Ecto neural progenitor cell (in vitro differentiated cells): ENCODE measurements around the gene POU2F3.
A peak's percentile ranks its signal among the peaks of the same experiment; 100 is the strongest.

Experiments
- DNase-seq: peaks from one replicate; pipeline ENCODE4 v3.0.0-alpha.2; 2018; ENCODE audit warnings: low spot score

The POU2F3 gene

DNA sequence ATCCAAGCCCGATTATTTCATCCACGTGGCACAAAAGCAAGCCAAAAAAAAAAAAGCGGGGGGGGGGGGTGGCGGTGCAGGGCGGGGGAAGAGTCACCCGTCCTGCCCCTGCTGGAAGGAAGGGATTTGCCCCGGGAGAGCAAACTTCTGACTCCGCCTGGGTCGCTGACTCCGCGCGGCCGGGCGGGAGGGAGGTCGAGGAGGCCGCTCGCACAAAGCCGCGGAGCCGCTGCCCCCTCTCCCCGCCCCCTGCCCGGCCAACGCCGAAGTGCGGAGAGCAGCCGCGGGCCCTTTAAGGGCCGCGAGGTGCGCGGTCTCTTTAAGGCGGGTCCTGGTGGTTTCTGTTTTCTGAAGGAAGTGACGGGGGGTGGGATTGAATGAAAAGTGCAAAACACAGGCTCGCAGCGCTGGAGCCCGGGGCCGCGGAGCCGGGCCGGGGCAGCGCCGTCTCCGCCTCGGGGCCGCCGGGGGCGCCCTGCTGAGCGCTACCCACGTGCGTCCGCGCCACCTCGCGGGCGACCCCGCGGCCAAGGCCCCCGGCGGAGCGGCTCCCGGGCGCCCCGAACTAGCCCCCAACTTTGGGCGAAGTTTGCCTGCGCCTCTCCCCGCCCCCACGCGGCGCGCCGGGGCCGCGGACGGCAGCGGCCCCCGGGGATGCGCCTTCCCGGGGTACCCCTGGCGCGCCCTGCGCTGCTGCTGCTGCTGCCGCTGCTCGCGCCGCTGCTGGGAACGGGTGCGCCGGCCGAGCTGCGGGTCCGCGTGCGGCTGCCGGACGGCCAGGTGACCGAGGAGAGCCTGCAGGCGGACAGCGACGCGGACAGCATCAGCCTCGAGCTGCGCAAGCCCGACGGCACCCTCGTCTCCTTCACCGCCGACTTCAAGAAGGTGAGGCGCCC is 29.1 kb upstream of the POU2F3 start, which contains the start of gene OAF:
Gene OAF, plus strand, starts transcription at position 407 of the 896 bp plus-strand sequence. Its CDS starts 248 bp downstream, at position 655.
- DNase-seq: peak; percentile 90

DNA sequence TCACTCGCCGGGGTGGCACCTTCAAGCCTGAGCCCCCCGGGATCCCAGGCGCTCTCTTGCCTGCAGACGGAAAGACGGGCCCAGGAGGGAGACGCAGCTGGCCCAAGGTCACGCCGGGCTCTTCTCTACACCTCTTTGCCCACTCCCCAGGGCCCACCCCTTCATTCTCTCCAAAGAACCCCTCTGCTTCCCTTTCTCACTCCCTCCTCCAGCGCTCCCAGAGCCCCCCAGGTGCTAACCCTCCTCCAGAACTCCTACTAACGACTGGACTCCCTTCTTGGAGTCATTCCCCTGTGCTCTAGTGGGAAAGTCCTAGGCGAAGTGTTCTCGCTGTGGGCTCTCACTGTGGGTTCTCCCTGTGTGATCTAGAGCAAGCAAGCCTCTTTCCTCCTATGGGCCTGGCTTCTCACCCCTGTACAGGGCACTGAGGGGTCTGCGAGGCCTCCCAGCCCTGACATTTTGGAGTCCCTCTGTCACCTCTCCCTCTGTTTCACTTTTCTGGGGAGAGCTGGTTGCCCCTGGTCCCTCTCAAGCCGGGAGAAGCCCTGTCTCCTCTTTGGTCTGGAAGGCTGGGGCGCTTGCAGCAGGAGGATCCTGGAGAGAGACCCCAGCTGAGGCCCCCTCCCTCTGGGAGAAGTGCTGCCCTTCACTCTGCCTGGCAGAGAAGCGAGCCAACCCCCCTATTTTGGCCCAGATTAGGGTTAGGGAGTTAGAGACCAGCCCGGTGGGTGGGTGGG is 28.2 kb upstream of the POU2F3 start:
- no peak for DNase-seq

DNA sequence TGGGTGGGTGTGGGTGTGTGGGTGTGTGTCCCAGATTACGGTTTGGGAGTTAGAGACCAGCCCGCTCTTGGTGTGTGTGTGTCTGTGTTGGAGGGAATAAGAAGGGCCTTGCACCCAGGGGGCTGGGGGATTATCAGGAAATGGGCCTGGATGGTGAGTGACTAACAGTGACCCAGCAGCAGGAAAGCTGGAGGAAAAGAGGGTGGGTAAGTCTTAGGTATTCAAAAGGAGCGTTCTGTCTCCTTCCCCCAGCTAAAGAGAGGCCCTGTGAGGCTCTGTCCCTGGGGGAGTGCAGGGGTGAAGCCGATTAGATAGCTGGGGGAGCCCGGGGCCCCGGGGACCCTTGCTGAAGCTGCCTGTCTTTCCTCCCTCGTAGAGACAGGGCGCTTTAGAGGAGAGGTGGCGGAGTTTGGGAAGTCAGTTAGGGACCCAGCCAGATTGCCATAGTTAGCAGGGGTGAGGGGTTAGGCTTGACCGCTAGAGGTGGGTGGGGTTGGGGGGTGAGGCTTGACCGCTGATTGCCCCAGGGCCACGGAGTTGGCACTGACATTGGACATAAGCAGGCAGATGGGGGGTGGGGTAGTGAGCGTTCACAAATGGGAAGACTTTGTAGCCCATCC is 27.6 kb upstream of the POU2F3 start:
- DNase-seq: no peak

DNA sequence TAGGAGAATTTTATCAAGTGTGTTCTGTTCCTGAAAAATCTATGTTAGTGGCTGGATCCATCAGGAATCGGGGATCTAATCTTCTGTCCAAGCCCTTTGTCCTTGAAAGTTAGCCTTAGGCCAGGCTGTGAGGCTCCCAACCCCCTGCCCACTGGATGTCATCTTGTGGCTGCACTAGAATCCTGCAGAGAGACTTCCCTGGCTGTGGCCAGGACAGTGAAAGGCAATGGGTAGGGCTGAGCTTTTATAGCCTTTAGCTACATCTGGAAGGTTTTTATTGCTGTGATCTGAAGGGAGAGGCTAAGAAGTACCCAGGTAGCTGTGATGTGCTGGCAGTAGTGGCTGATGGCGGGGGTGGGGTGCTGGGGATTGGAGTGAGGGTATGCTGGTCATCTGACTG is 27.0 kb upstream of the POU2F3 start:
- DNase-seq: no peak

DNA sequence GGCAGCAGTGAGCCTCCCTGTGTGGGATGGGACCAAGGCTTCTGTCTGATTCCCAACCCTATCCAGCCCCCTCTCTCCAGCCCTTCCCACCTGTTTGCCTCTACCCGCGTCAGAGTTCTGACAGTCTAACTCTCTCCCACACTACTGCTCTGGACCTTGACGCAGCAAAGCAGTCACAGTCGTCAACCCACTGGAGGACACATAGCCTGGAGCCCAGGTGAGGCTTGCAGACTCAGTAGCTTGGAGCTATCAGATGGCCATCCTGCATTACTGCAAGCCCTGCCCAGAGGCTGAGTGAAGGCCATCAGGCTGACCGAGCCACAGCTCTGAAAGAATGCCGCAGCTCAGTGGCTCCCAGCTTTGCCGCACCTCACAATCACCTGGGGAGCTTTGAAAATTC is 25.4 kb upstream of the POU2F3 start:
- DNase-seq: no peak

DNA sequence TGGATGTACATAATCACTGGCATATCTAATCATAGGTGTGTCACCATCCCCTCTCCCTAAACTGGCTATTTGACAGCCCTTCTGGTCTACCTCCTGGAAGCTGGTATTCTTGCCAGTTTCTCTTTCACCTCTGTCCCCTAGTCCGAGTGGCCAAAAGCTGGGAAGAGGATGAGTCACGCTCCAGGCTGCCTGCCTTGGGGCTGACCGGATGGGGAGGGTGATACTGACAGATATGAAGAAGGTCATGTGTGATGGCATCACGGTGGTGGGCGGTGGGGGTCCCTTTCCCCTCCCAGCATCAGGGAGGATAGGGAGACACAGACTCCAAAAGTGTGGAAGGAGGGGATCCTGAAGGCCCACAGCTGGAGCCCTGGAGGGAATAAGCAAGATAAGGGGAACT is 24.3 kb upstream of the POU2F3 start:
- no peak for DNase-seq

DNA sequence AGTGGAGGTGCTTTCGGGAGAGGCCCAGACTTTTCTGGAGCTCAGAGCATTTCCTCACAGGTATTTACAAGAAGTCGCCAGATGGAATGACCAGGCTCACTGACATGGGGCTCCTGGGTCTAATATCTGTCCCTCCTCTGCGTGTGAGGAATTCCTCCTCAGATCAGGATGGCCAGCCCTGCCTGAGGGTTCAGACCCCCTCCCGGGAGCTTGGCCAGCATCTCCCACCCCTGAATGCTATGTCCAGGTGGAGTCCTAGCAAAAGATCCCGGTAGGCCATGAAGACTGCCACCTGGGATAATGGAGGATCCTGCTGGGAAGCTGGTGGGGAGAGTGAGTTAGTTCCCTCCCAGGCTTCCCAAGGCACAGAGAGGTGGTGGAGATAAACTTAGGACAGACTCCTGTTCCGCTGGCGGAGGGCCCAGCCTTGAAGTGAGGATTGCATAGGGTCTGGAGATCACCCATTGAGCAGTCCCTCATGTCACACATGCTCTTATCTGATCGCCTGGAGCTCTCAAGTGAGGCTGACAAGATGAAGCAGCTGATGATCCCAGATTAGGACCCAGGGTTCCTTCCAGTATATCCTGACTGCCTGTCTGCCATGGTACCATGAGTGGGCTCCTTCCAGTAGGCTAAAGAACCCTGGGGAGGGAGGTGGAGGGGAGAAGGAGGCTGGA is 23.4 kb upstream of the POU2F3 start:
- DNase-seq: no peak

DNA sequence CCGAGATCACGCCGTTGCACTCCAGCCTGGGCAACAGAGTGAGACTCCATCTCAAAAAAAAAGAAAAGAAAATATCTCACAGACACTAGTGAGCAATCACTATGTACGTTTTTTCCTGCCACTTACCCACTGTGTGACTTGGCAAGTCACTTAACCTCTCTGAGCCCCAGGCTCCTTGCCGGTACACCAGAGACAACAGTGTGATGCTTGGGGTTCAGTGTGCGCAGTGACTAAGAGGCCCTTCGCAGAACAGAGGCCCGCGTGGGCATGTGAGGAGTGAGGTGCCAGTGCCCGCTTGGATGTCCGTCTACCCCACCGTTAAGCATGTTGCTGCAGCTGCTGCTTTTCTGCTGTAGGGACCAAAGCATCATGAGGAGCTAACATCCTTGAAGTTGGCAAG is 22.4 kb upstream of the POU2F3 start:
- no peak for DNase-seq

DNA sequence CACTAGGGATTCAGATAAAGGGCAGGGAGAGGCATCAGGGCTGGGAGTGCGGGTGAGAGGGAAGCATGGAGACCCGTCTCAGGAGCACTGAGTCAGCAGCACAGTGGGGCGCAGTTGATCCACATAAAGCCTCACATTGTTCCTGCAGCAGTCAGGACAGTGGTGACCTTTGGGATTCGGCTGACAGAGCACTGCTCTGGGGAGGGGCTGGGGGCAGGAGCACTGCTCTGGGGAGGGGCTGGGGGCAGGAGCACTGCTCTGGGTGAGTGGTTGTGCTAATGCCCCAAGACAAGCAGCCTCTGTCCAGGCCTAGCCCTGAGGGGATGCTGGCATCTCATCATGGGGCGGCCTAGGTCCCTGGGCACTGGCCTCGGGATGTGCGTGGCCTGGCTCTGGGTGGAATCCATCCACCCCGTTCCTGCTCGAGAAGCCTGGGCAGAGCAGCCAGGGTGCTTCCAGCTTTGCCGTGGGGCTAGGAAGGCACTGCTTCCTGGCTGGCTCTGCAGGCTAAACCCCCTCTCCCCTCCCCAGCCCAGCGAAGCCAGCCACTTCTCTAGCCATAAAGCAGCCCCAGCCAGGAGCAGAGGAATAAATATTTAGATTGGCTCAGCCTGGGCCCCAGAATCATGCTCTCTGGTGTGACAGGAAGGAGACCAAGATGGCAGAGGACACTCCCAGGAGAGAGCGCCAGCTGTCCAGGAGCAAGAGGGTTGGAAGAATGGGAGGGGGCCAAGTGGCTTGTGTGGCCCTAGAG is 21.8 kb upstream of the POU2F3 start:
- no peak for DNase-seq

DNA sequence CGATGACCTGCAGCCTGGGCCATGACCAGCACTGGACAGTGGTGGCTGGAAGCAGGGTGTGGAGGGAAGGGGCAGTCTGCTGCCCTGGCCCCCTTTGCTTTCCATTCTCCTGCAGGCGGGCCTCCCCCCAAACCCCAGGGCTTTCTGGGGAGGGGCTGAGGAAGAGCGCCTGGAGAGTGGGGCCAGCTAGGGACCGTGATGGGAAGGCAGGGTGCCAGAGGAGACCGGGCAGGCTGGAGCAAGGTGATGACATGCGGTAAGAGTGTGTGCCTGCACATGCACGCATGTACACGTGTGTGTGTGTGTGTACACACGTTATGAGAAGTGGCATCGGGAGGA is 21.3 kb upstream of the POU2F3 start:
- DNase-seq: no peak

DNA sequence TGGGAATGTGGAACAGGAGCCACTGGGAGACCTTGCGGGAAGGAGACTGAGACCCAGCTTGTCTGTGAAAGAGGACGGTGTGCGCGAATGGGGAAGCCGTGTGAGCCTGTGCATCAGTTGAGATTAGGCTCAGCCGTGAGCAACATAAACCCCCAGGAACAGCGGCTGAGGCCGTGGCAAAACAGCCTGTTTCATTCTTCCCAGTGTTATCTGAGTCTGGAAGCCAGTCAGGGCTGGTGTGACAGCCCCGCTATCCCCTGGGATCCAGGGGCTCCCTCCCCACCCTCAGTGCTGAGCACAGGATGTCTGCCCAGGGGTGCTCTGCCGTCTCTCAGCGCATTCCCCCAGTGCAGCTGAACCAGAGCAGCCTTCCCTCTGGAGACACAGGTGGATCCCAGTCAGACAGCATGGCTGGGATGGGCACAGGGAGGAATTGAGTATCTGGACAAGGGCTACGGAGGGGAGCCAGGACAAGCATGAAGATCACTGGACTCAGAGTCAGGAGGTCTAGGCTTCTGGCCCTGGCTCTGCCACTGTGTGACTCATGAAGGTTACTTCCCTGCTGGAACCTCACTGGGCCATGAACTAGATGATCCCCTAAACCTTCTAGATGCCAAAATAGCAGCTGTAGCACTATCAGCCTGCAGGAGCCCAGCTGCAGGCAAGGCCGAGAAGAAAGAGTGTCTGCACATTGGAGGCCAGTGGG is 20.6 kb upstream of the POU2F3 start:
- no peak for DNase-seq

DNA sequence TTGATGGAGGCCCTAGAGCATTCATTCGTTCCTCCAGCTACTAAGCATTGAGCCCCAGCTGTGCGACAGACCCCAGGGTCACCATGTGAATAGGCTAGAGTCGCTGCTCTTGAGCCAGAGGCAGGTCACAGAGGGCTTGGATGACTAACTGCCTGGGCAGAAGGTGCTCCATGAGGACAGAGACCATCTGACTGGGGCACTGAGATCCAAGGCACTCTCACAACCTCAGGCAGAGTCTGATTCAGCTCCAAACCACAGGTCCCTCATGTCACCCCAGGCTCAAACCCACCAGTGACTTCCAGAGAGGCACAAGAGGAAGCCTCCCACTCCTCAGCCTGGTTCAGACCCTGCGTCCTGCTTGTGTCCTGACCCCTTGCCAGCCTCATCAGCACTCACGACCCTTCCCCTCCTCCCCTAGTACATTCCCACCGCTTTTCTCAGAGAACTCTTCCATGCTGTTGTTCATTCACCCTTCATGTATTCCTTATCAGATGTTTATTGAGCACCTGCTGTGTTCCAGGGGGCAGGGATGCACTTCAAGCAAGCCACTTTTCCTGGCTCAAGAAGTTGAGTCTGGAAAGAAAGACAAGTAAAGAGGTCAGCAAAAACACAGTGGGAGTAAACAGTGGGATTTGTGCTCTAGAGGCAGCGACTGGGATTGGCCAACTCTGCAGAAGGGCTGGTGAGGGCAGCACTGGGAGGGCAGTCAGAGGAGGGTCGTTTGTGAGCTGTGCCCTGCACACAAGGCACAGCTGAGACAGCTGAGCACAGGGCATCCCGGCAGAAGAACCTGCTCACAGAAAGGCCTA is 19.8 kb upstream of the POU2F3 start:
- no peak for DNase-seq

DNA sequence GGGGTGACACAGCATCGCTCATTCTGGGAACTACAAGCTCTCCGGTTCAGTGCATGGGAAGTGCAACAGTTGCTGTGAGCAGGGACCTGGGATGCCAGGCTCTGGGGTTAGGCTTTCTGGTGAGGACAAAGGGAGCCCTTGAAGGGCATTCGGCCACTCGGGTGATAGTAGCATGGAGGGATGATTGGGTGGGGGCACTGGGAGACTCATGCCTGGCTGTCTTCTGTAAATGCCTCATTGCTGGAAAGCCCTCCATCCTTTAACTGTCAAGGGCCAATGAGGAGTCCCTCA is 19.2 kb upstream of the POU2F3 start:
- no peak for DNase-seq

DNA sequence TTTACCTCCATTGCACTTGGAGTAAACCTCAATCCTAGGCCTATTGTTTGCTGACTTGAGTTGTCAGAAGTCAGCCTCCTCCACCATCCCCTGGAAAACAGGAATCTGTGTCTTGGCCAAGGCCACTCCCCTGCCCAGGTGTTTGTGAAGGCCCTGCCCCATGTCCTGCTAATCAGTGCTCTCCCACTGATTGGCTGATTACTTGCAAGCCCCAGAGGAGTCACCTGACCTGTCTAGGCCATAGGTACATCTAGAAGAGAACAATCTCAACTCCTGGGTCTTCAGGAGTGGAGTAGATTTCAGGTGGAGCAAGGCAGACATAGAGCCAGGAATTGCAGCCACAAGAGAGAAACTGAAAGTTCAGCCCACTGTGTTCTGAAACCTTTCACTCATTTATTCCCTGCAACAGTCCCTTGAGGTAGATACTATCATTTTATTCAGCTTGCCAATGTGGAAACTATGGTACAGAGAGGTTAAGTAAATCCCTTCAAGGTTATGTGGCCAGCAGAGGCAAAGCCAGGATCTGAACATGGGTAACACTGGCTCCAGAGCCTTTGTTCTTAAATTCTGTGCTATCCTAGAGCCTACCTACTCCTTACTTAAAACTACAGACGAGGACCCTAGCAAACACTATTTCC is 18.7 kb upstream of the POU2F3 start:
- no peak for DNase-seq

DNA sequence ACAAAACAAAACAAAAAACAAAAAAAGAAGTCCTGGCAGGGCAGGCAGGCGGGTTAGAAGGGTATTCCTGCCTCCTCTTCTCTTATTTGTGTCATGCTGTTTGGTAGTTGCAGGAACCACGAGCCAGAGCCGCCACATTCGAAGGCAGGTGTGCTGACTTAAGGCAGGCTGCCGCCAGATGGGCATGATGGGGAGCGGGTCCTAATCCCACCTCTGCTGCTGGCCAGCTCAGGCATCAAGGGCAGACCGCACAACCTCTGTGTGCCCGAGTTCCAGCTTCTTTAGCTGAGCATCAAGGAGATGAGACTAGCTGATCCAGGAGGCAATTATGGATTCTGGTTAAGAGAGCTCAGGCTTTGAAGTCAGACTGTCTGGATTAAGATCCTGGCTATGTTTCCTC is 17.0 kb upstream of the POU2F3 start:
- no peak for DNase-seq

DNA sequence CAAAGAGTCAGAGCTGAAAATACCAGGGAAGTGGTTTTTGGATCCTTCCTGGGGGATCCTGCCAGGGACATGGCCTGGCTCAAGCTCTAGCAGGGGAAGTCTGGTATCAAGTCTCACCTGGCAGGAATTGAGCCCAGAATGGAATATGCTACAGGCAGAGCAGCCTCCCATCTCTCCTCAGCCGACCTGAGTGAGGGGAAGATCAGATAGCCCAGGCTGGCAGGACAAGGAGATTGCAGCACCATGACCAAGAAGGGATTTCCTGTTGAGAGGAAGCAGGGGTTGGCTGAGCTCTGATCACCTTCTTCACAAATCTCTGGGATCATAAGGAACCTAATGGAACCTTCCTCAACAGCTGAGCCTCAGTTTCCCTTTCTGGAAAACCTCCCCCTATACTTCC is 16.1 kb upstream of the POU2F3 start:
- DNase-seq: no peak

DNA sequence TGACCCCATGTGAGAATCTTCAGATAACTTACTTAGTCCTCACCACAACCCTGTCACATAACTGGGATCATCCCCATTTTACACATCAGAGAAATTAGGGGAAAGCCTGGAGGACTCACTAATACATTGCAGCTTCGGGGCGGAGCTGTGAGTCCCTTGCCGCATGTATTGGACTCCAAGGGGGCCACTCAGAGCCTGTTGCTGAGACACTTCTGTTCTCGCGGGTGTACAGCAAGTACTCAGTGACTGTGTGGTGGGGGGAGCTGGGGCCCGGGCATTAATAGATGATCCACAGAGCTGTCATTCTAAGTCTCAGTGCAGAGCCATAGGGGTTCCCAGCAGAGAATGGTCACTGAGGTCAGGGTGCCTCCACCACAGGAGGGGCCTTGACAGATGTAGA is 15.6 kb upstream of the POU2F3 start:
- no peak for DNase-seq

DNA sequence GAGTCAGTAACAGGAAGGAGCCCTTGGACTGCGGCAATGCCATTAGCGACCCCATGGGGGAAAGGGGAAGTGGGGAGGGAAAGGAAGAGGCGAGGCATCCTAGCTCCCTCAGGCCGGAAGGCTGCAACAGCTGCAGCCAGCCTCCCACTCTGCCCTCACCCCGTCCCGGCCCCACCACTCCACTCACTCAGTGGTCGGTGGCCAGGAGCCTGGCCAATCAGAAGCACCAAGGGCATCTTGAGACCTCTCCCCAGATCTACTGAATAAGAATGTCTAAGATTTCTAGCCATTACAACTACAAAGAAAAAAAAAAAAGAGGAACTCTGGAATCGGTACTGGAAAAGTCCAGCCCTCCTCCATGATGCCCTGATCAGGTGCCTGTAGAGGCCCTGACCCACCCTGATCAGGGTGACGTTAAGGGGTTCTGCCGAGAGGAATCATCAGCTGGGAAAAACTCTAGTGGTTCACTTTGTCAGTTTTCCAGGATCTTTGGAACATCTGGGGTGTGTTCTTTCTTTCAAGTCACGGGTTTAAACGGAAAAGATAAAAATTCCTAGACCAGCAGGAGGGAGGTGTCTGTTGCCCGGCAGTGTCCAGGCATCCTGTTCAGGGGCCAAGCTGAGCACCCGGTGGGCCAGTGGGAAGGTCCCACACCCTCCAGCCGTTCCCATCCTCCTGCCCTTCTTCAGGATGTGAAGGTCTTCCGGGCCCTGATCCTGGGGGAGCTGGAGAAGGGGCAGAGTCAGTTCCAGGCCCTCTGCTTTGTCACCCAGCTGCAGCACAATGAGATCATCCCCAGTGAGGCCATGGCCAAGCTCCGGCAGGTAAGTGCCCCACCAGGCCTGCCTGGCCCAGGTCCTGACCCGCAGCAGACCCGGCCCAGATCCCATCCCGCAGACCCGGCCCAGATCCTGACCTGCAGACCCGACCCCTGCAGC is 14.7 kb upstream of the POU2F3 start:
- no peak for DNase-seq

DNA sequence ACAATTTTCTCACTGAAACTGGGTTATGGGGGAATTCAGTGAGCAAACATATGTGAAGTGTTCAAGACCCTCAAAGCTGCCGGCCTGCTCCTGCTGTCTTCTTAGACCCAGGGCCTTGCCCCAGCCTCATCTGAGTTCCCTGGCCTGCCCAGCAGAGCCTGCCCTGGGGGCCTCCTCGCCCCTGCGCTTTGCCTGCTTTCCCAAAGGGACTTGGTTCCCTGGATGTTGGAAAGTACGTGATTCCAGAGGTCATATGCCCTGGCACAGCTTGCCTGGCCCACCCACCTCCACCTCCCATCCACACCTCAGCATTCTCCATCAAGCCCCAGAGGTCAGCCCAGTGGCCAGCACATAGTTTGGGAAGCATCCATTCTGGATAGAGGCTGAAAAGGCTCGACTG is 13.7 kb upstream of the POU2F3 start:
- no peak for DNase-seq
